Adrenal gland (tissue), 12 donors: ENCODE results near the gene CTCFL. TPM values are rescaled to one million over a fixed set of nuclear protein-coding genes. Genes with fewer than 3 reads are reported as not detected.

ENCODE experiments used
- DNase-seq, 7 donors: peaks; one replicate each; pipeline ENCODE4 v3.0.0-alpha.2; 2019 to 2020
- H3K27ac ChIP-seq, 5 donors: fragments of 200-600 bp; sonication (generic) in 4 of 5; 1 replicate in 3 of 5; 2 replicates in 2 of 5; pipeline versions ENCODE4 v1.5.1 to v1.8.0; 2016 to 2020; ENCODE audit warnings: mild to moderate bottlenecking in 1 of 5
- H3K27me3 ChIP-seq: fragments of 200-600 bp; 2 replicates; pipeline ENCODE4 v1.8.0; 2021
- H3K36me3 ChIP-seq, 2 donors: fragments of 200-600 bp; replicated peaks in 1 of 2; 1 replicate in 1 of 2; 2 replicates in 1 of 2; pipeline versions ENCODE4 v1.5.1 to v1.8.0; 2018 to 2022
- H3K4me1 ChIP-seq, 2 donors: fragments of 200-600 bp; replicated peaks in 1 of 2; 1 replicate in 1 of 2; 2 replicates in 1 of 2; pipeline versions ENCODE4 v1.5.1 to v1.8.0; 2018 to 2021
- H3K4me3 ChIP-seq, 4 donors: fragments of 200-600 bp; sonication (generic) in 3 of 4; one replicate each; pipeline ENCODE4 v1.5.1; 2016 to 2018
- H3K9me3 ChIP-seq, 3 donors: fragments of 200-600 bp; sonication (generic) in 1 of 3; replicated peaks in 1 of 3; 1 replicate in 2 of 3; 2 replicates in 1 of 3; pipeline versions ENCODE4 v1.5.1 to v1.8.0; 2016 to 2021
- CTCF ChIP-seq, 6 experiments: fragments of 450-650 bp in 4 of 6; fragments of 200-600 bp in 2 of 6; sonication (generic) in 1 of 6; IDR thresholded peaks; 1 replicate in 5 of 6; 2 replicates in 1 of 6; pipeline versions ENCODE4 v1.5.1 to v1.8.0; 2016 to 2021; ENCODE audit warnings: antibody characterized with exemption in 6 of 6, mild to moderate bottlenecking in 2 of 6, moderate library complexity in 1 of 6
- POLR2A ChIP-seq, 2 donors: fragments of 450-650 bp; IDR thresholded peaks; one replicate each; pipeline ENCODE4 v1.6.1; 2017; ENCODE audit warnings: antibody characterized with exemption in 2 of 2, mild to moderate bottlenecking in 2 of 2, moderate library complexity in 1 of 2
- WGBS, 4 donors: extraction: QIAGEN DNeasy Blood & Tissue Kit in 2 of 4; methylation state at CpG; one replicate each; pipeline versions ENCODE4 v1.1.5 to v1.1.7; 2013 to 2017; 5-methylcytosine and 5-hydroxymethylcytosine counted together
- intact Hi-C, 2 donors: fragments of 100-400 bp; cut with DNase I; formaldehyde crosslinking; loops; one replicate each; pipeline versions ENCODE4 v1.14.1 to v1.15.0; 2022 to 2023
- polyA plus RNA-seq, 3 donors: library from polyadenylated mRNA; stranded (reverse); fragments of 200-250 nt in 2 of 3; fragments of 350-450 nt in 1 of 3; fragmentation: Illumina TruSeq in 1 of 3; extraction: RNeasy Lipid Tissue Mini Kit (QIAGEN cat#74804) in 1 of 3; gene quantifications; one replicate each; pipeline ENCODE4 v1.2.3, GENCODE V29; 2013 to 2014
- total RNA-seq, 9 donors: library from RNA; depleted of rRNA in 4 of 9; stranded (reverse); fragments of >200 nt in 4 of 9; fragments of 120-200 nt in 1 of 9; fragmentation: NEBNext Ultra II Directional in 1 of 9; extraction: Animal tissue kit (Norgen Biotek cat#: 25700) in 1 of 9; gene quantifications; one replicate each; pipeline versions ENCODE4 v1.1.0 to v1.2.4, GENCODE V29; 2013 to 2023
- donor health status: healthy with polysubstance abuse.
- donor health status: Bipolar disorder and iron deficiency.
- donor health status: DM: yes; HTN: yes; CAD: no.
- donor health status: DM: no; HTN: no; CAD: no.
- donor health status: DM: no; HTN: no; CAD: no.
- donor health status: DM: yes; HTN: yes; CAD: no.

Gene CTCFL
- total and polyA plus RNA-seq, 12 donors, result 0.08 to 0.27 (median 0.14) TPM; not detected in 9

- Histone ChIP-seq H3K27ac (no peak overlapping the region), H3K4me3 (no peak overlapping the region), H3K36me3 (no peaks in the 10 kb centered on the region), H3K27me3 (peaks cover 13% of the 10 kb centered on the region), H3K4me1 (no peaks in the 10 kb centered on the region), H3K9me3 (no peaks in the 10 kb centered on the region)
- TF ChIP-seq CTCF (IDR thresholded peaks at IDR 0.05), result no peak
- TF ChIP-seq POLR2A (IDR thresholded peaks at IDR 0.05), result no peak
- intact Hi-C loops, result no loop called here
- WGBS, 4 donors, result 85 to 91% (median 87%) methylated on average over 6 of the region's 6 CpGs
- DNase-seq, result no peak
These were observed 22.6 kb downstream of the CTCFL start for GRCh38 chr20:57502336-57502700.

- no peak overlapping the region for H3K4me3 ChIP-seq
- no peak for DNase-seq
- no peaks in the 10 kb centered on the region for H3K36me3 ChIP-seq
- intact Hi-C loops, result no loop called here
- no peak overlapping the region for H3K27ac ChIP-seq
- 71 to 81% (median 78%) methylated on average over 16 to 17 of the region's 17 CpGs for WGBS, 4 donors
- no peaks in the 10 kb centered on the region for H3K9me3 ChIP-seq
- TF ChIP-seq CTCF (IDR thresholded peaks at IDR 0.05) (no peak), POLR2A (IDR thresholded peaks at IDR 0.05) (no peak)
- H3K4me1 ChIP-seq, result no peaks in the 10 kb centered on the region
- peaks cover 18% of the 10 kb centered on the region for H3K27me3 ChIP-seq
These were observed 23.2 kb downstream of the CTCFL start for GRCh38 chr20:57501461-57502335.

GRCh38 chr20:57500962-57501361, 24.0 kb downstream of the CTCFL start:
- Histone ChIP-seq H3K9me3 (no peaks in the 10 kb centered on the region), H3K4me3 (no peak overlapping the region), H3K4me1 (no peaks in the 10 kb centered on the region), H3K27ac (no peak overlapping the region), H3K27me3 (peaks cover 18% of the 10 kb centered on the region), H3K36me3 (no peaks in the 10 kb centered on the region)
- intact Hi-C loops, result no loop called here
- DNase-seq, result no peak
- 86 to 91% (median 89%) methylated on average over 17 of the region's 17 CpGs for WGBS, 4 donors
- no peak for TF ChIP-seq POLR2A (IDR thresholded peaks at IDR 0.05)
- TF ChIP-seq CTCF (IDR thresholded peaks at IDR 0.05), result no peak

GRCh38 chr20:57500235-57500634, 24.7 kb downstream of the CTCFL start:
- Histone ChIP-seq H3K27me3 (peaks cover 18% of the 10 kb centered on the region), H3K36me3 (no peaks in the 10 kb centered on the region), H3K4me3 (no peak overlapping the region), H3K27ac (no peak overlapping the region), H3K4me1 (peaks cover 0 to 2% of the 10 kb centered on the region in 2 donors), H3K9me3 (no peaks in the 10 kb centered on the region)
- TF ChIP-seq POLR2A (IDR thresholded peaks at IDR 0.05) (no peak), CTCF (IDR thresholded peaks at IDR 0.05) (no peak)
- no peak for DNase-seq
- WGBS, 4 donors, result 78 to 90% (median 82%) methylated on average over 7 of the region's 7 CpGs
- intact Hi-C loops, result no loop called here
